Stimulated activated CD4-positive, alpha-beta T cell treated with anti-CD3 and anti-CD28 coated beads, Interleukin-4, amount 100 ng/mL, for 48 hours (primary cell): ENCODE measurements around the gene SUPT20HL2.
A peak's percentile ranks its signal among the peaks of the same experiment; 100 is the strongest.
"Not testable (repeated sequence)": the region's sequence is repeated elsewhere in the genome, so short reads cannot be mapped to it uniquely, and the experiment has no call there.

Source experiments
- DNase-seq, 2 donors: peaks; one replicate each; pipeline ENCODE4 v3.0.0-alpha.2; 2020; ENCODE audit warnings: low read depth in 2 of 2

Gene SUPT20HL2

DNA sequence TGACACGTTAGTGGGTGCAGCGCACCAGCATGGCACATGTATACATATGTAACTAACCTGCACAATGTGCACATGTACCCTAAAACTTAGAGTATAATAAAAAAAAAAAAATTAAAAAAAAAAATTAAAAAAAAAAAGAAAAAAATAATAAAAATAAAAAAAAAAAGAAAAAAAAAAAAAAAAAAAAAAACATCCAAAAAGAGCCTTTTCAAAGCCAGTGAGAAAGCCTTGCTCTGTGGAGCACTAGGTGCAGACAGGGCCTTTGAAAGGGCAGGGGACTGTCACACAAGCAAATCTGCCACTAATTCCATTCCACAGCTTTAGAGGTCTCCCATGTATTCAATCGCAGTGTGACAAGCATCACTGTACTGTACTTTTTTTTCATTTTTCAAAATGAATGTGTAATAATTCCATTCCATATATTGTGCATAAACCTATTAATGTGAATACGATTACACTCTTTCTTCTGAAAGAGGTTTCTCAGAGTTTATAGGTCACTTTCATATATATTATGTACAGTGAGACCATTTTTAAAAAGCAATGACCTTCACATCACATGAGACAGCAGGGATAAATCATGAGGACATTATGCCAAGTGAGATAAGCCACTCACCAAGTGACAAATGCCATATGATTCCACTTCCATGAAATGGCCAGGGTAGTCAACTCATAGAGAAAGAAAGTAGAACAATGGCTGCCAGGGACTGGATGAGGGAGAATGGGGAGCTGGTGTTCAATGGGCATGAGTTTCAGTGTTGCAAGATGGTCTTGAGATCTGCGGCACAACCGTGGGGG is 4.1 kb downstream of the SUPT20HL2 start:
- DNase-seq, result not testable (repeated sequence)

DNA sequence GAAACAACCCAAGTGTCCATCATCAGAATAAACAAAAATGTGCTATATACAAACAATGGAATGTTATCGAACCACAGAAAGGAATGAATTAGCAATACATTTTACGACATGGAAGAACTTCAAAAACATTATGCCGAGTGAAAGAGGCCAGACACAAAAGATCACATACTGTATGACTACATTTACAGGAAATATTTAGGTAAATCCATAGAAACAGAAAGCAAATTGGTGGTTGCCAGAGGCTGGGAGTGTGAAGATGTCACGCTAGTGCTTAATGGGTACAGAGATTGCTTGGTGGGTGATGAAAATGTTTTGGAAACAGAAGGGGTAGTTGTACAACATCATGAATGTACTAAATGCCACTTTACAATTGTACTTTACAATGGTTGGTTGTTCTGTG is 5.1 kb downstream of the SUPT20HL2 start:
- DNase-seq, result not testable (repeated sequence)

DNA sequence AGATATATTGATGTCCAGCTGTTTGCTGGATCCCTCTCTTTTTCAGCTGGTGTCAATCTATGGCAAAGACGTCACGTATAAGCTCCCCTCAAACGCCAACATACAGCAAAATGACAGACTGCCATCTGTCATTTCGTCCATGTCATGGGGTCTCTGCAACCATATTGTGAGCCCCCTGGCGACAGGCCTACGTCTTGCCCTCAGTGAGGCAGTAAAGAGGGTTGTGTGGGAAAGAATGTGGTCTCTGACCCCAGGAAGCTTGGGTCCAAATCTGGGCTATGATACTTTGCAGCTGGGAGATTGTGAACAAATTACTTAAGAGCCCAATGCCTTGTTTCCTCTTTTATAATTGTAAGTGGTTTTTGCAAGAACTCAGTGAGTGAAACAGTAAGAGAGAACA is 7.4 kb downstream of the SUPT20HL2 start:
- no peak for DNase-seq

DNA sequence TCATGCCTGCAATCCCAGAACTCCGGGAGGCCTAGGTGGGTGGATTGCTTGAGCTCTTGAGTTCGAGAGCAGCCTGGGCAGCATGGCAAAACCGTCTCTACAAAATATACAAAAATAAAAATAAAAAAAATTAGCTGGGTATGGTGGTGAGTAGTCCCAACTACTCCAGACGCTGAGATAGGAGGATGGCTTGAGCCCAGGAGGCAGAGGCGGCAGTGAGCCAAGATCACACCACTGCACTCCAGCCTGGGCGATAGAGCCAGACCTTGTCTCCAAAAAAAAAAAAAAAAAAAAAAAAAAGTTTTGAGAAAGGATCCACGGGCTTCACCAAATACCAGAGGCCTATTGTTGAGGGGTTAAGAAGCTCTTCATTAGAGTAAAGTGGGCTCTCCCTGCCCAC is 8.0 kb downstream of the SUPT20HL2 start:
- DNase-seq, result no peak

DNA sequence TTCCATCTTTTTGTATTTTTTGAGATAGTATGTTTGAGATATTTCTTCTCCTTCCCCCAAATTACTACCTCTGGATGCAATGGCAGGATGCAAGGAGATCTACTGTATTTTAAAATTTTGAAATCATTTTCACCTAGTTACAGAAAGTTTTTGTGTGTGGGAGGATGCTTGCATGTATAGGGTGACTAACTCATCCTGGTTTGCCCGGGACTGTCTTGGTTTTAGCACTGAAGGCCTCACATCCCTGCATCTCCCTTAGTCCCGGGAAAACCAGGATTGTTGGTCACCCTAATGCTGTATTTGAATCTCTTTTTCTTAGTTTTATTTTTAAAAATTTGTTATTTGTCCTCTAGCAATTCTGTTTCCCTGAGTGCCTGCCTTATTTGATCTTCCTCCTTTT is 12.1 kb downstream of the SUPT20HL2 start:
- DNase-seq, result no peak

DNA sequence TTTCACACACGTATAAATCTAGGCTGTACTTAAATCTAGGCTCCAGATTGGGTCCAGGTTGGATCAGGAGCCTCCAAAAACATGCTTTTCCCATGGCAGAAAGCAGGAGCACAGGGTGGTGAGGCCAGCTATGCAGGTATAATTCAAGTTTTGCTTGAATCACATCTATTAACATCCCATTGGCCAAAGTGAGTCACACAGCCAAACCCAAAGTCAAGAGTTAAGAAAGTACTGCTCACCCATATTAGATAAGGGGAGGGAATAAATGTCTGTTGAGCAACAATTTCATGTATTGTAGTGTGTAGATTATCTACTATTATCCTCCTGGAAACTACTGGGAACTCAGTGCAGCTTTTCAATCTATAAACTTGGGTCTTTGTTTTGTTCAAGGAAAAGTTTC is 12.8 kb downstream of the SUPT20HL2 start:
- no peak for DNase-seq

DNA sequence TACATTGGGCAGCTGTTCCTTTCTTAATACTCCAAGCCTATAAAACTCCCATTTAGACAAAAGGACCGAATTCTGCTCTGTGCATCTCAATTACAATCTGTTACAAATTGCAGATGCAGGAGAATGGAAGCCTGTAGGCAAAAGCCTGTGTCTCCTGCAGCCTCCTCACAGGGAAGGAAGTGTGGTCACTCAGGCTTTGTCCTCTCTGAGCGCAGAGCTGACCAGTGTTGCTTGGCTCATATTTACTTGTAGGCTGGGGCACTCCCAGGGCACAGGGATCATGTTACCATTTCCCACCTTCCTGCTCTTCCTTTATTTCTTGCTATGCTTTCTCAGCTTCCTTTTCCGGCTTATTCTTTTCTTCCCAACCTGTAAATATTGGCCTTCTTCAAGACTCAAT is 15.7 kb downstream of the SUPT20HL2 start:
- DNase-seq, result no peak

DNA sequence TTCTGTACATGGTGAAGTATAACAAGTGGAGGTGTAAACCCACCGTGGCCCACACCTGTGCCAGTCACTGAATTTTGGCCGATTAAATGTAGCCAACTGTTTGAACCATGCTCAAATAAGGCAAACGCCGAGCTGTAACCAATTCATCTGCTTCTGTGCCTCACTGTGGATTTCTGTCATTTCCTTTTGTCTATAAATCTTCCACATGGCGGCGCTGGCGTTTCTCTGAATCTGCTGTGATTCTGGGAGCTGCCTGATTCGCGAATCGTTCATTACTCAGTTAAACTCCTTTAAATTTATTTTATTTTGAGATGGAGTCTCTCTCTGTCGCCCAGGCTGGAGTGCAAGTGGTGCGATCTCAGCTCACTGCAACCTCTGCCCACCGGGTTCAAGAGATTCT is 19.2 kb downstream of the SUPT20HL2 start:
- peak; percentile 25 to 31 for DNase-seq

DNA sequence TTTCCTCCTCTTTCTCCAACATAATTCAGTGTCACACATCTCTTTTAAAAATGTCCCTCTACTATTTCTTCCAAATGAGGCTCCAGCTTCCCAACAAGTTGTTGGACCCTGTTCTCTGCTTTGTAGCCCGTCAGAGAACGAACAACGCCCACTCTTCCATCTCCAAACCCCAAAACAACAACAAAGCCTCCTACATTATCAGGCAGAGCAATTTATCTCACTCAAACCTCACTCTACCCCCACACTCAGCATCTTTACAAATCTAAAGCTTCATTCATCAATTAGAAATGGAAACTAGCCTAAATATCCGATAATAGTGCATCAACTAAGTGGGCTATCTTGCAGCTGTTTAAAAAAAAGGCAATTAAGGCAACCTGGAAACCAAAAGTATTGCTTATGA is 20.5 kb downstream of the SUPT20HL2 start:
- no peak for DNase-seq

DNA sequence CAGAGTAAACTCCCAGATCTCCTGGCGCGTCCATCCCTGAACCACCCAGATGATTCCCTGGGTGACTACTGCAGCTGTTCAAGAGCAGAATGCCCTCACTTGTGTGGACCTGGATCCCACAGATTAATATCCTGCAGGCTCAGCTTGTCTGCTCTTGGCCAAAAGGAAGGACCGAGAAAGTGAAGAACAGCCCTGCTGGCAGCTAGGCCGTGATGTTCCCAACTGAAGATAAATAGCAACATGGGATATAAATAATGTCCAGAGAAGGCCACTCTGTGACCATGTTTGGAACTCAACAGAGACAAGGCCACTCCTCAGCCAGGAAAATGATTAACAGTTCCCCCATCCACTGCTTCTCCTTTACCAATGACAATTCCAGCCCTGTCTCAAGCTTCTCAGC is 21.5 kb downstream of the SUPT20HL2 start:
- DNase-seq, result no peak

DNA sequence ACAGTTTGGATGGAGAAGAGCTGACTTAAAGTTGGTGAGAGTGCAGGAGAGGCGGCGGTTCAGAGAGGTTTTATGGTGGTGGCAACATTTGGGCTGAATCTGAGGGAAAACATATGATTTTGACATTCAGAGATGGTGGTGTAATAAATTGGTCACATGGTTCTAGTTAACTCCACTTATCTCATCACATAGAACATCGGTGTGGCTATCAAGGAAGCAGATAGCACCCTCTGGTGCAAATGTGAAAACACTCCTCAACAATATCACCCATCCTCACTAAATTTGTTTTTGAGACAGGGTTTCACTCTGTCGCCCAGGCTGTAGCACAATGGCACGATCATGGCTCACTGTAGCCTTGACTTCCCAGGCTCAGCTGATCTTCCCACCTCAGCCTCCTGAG is 28.8 kb downstream of the SUPT20HL2 start:
- DNase-seq, result no peak

DNA sequence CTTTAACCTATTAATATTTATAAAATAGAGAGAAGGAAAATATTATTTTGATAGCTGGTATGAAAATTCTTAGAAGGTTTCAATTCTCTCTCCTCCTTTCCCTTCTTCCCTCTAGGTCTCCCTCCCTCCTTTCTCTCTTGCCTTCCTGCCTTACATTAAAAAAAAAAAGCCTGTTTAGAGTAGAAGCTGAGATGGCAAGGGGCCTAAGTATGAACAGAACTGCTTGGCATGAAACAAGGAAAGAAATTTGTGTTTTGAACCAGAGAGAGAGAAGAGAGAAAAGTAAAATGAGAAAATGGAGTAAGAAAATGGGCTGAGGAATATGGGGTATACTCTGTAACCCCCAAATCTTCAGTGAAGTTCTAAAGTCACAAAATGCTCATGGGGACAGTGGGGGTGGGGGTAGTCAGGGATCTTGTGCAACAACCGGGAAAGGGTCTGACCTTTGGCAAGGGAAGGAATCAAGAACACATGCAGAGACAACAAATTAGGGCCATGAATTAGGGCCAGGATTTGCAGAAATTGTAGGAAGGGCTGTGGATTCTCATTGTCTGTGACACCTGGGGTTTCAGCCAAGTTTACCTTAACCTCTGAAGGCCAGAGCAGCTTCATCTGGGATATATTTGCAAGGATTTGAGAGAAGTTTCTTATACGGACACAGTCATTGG is 30.6 kb downstream of the SUPT20HL2 start:
- DNase-seq, result no peak

DNA sequence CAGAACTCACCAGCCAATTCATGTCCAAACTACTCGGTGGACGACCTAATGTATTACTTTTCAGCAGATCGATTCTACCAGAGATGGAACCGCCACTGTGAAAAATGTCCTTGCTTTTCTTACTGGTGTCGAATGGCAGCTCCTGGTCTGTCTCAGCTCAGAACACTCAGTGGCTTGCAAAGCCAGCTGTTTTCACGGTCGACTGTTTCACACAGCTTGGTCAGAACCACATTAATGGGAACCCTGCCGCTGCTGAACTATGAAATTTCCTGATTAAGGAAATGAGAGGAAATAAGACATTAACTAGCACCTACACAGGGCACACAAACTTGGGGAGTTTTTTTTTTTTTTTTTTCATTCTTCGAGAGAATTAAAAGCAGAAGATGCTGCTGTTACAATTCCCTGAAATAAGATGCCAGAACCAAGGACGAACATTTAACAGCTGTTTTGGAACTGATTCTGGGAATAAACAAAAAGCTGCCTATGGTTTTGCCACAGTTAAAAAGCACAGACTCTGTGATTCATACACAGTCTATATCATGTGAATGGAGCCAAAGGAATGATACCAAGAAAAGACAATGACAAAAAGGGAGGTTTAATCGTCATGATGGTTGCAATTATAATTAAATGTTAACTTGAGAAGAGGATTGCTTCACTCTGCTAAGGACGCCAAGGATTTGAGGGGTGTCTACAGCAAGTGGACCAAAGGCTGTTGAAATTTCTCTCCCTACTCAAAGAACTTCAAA is 31.3 kb downstream of the SUPT20HL2 start:
- no peak for DNase-seq

DNA sequence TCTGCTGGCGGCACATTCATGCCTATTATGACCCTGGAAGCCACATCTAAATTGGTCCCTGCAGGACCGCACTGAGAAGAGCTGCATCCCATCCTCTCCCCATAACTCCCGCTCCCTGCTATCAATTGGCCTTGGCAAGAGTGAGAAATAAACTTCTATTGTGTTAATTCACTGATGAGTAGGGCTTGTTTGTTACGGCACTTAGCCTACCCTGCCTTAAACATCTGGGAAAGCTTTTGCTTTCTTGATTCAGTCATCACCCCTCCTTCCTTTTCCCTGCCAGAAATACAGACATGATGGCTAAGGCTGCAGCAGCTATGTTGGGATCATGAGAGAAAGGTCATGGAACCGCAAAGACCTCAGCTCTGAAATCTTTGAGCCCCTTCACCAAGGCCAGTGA is 36.5 kb downstream of the SUPT20HL2 start:
- no peak for DNase-seq

DNA sequence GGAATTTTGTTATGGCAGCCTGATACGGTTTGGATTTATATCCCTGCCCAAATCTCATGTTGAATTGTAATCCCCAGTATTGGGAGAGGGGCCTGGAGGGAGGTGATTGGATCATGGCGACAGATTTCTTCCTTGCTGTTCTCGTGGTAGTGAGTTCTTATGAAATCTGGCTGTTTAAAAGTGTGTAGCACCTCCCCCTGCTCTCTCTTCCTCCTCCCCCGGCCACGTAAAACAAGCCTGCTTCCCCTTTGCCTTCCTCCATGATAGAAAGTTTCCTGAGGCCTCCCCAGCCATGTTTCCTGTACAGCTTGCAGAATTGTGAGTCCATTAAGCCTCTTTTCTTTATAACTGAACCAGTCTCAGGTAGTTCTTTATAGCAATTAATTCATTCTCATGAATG is 37.9 kb downstream of the SUPT20HL2 start:
- DNase-seq, result no peak

DNA sequence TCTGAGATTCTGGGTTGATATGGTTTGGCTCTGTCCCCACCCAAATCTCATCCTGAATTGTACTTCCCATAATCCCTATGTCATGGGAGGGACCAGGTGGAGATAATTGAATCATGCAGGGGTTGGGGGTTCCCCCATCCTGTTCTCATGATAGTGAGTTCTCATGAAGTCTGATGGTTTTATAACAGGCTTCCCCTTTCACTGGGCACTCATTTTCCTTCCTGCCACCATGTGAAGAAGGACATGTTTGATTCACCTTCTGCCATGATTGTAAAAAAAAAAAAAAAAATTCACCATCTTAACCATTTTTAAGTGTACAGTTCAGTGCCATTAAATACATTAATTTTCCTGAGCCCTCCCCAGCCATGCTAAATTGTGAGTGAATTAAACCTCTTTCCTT is 42.6 kb downstream of the SUPT20HL2 start:
- no peak for DNase-seq

DNA sequence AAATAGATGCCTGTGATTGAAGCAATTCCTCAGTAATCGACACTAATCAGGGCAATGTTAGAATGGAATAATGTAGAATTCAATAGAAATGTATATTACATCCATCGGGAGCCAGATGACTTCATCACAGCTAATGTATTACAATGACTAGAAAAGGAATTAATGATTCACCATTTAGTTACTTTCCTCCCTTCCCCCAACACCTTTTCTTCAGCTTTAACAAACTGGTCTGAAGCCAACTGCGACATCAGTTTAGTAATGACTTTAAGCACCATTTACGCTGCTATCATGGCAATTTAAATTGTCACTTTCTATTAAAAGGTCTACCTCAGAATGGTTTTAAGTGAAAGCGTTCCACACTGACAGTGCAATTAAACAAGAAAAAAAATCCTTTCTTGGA is 45.1 kb downstream of the SUPT20HL2 start:
- no peak for DNase-seq

DNA sequence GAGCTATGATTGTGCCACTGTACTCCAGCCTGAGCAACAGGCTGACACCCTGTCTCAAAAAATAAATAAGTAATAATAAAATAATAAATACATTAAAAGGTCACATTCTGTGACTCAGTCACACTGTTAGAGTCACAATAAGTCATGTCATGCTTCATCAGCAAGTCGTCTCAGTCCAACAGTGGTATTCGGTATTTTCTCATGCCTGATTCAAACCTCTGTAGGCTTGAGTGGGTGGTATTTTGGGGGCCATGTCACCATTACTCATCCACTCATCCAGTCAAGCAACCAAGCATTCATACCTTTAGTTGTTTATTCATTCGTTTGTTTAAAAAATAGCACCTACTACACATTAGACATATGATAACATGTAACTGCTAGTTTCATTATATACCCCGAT is 46.9 kb downstream of the SUPT20HL2 start:
- DNase-seq, result no peak

DNA sequence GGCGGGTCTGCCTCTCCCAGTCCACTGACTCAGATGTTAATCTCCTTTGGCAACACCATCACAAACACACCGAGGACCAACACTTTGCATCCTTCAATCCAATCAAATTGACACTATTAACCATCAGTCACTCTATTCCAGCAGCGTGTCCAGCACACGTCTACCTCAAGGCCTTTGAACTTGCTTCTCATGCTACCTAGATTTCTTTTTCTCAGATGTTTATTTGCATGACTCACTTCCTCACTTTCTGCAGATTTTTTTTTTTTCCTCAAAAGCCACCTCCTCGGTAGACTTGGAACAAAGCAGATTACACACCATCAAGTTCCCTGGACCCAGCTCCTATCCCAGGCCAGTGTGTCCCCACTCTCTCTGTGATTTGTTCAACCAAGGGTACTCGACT is 49.5 kb downstream of the SUPT20HL2 start:
- DNase-seq, result no peak

DNA sequence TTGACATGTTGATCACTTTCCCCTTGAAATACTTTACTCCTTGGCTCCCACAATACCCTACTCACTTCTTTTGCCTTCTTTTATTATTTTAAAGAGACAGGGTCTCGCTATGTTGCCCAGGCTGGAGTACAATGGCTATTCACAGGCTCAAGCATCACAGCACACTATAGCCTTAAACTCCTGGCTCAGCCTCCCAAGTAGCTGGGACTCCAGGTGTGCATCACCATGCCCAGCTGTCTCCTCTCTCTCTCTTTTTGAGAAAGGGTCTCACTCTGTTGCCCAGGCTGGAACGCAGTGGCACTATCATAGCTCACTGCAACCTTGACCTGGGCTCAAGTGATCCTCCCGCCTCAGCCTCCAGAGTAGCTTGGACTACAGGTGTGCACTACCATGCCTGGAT is 51.6 kb downstream of the SUPT20HL2 start:
- no peak for DNase-seq
